ENCODE data around the gene CABYR.

DNA sequence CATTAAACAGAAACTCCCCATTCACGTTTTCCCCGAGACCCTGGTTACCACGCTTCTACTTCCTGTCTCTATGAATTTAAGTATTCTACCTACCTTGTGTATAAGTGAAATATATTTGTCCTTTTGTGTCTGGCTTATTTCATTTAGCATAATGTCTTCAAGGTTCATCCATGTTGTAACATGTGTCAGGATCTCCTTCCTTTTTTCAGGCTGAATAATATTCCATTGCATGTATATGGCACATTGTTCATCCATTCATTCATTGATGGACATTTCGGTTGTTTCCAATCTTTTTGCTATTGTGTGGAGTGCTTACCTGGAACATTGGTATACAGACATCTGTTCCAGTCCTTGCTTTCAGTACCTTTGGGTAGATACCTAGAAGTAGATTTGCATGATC is 18.2 kb upstream of the CABYR start:
- no peak for TF ChIP-seq POLR2A (IDR thresholded peaks at IDR 0.05; ENCODE audit: low read length)
- TF ChIP-seq GATA1 (IDR thresholded peaks at IDR 0.05; ENCODE audit: low read depth, low read length), result no peak

Measured in erythroblast (primary cell).